ENCODE data around the gene RAB31.
"Not testable (repeated sequence)": the region's sequence is repeated elsewhere in the genome, so short reads cannot be mapped to it uniquely, and the experiment has no call there.

The RAB31 gene, protein sequence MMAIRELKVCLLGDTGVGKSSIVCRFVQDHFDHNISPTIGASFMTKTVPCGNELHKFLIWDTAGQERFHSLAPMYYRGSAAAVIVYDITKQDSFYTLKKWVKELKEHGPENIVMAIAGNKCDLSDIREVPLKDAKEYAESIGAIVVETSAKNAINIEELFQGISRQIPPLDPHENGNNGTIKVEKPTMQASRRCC

DNA sequence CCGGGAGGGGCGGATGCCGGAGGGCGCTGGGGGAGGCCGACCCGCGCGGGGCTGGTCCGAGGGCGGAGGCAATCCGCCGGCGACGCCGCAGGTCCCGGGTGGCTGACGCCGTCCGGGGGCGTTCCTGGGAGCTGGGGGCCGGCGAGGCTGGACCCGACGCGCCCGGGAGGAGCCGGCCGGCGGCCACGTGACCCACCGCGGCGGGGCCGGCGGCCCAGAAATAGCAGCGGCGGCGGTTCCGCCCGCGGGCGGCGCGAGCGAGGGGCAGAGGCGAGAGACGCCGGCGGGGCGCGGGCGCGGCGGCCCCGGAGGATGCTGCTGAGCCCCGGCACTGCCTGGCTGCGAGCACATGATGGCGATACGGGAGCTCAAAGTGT, at the start of gene RAB31:
RAB31 (plus strand) TSS at position 245 of the 377 bp plus-strand sequence; CDS start at position 350, 105 bp downstream.
- DNase-seq (ENCODE audit: low read depth) = no peak

DNA sequence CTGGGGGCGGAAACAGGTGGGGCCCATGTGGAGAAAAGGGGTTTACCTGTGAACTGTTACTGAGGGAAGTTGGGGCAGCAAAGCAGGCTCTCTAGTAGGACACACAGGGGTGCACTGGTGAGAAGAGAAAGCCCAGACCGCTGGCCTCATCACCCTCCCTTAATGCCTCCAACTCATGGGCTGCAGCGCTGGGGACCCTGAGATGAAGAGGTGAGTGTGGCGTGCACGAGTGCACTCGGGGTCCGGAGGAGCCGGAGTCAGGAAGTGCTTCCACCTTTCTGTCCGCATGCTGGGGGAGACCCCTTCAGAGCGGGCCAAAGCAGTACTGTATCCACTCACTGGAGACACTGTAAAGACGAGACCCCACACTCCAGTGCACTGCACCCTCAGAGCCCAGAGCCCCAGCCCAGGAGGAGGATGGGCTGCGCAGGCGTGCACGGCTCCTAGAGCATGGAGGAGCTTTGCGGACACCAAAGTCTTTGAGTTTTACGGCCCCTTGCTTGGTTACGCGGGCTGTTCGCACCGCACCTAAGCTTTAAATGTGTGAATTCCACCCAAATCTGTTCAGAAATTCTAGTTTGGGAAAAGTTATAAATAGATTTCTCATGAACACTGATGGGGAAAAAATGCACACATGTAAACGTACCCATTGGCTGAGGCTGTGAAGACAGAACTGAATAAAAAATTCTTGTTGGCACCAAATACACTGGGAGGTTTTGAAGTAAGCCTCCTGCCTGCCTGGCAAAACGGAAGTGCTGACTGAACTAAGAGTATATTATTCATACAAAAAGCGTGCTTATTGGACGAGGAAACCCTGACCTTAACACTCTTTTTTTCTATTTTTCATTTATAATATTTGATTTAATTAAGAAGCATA, 48.4 kb upstream of the RAB31 start:
- no peak for DNase-seq (ENCODE audit: low read depth)

DNA sequence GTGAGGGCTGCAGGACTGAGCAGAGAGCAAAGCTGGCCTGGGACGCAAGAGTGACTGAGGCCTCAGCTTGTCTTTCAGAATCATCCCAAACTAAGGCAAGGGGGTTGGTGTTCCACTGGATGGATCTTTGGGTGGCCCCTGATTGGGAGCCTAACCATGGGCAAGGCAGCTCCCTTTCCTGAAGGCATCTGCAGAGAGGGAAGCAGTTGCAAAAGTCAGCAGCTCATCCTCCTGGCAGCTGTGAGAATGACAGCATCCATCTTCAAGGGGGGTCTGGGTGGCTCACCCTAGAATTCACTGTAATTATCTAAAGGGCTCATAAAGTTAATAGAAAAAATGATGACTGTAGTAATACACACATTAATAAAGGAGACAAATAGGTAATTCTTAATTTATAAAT, 46.5 kb upstream of the RAB31 start:
- DNase-seq (ENCODE audit: low read depth) = no peak

DNA sequence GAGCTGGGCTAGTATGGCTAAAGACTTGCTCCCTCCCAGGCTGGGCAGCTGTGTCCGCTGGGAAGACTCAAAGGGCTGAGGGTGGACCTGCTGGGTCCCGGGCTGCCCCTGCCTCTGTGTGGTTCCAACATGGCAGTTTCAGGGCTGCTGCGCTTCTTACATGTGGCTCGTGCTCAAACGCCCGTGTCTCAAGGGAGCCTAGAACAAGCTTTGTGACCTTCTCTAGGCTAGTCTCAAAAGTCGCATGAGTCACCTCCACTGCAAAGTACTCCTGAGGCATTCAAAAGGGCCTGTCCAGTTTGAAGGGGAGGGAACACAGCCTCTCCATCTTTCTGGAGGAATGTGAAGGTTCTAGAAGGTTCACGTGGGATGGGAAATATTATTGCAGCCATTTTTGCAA, 44.7 kb upstream of the RAB31 start:
- DNase-seq (ENCODE audit: low read depth) = no peak

DNA sequence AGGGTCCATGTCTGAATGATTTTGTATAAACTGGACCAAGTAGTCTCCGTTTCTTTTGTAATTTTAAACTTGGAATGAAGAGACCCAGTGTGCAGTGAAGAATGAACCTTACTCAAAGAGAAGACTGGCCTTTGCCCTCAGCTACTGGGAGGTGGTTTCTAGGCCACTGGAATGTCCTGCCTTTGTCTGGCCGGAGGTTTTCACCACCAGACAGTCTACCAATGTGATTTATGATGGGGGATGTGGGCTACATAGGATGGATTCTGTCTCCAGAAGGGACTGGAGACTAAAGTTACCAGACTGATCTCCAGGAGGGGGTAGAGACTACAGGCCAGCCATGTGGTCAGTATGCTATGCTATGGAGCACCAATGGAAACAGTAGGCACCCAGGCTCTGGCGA, 42.8 kb upstream of the RAB31 start:
- DNase-seq (ENCODE audit: low read depth) = no peak

DNA sequence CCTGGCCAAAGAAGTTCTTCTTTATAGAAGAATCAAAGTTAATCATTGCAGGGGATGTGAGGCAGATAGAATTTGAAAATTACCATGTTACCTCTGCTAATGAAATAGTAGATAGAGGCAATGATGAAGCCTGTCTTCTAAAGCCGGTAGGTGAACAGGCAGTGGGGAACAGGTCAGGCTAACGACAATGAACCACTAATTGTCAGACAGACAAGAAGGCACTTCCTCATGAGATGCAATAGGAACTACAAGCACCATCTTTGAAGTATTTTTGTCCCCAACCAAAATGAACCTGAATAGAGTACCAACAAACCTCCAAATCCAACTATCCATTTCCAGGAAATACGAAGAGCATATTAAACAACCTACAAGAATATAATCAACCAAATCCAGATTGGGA, 41.6 kb upstream of the RAB31 start:
- DNase-seq (ENCODE audit: low read depth) = no peak

DNA sequence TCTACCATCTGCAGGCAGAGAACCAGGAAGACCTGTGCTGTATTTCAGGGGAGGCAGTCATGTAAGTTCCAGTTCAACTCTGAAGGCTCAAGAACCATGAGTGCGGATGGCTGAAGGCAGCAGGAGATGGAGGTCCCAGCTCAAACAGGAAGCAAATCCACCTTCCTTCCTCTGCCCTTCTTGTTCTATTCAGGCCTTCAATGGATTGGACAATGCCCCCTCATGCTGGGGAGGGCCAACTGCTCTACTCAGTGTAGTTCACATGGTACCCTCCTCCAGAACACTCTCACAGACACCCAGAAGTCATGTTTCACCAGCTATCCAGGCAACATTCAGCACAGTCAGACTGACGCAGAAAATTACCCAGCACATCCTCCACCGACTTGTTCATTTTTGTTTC, 39.1 kb upstream of the RAB31 start:
- DNase-seq (ENCODE audit: low read depth) = no peak

DNA sequence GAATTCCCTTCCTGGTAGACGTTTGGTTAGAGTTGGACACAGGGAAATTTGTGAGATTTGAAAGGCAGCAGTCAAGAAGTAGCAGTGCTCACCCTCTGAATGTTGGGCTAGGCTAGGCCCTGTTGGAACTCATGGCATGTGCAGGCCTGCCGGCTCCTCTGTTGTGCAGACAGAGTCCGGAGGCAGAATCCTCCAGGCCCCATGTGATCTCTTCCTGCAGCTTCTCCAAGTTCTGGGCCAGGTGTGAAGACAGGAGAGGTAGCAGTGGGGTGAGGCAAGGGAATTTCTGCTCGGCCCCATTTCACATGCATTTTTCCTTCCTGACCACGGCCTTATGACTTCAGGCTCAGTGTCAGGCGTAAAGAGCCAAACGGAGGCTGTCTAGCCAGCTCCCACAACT, 36.9 kb upstream of the RAB31 start:
- DNase-seq (ENCODE audit: low read depth) = no peak

DNA sequence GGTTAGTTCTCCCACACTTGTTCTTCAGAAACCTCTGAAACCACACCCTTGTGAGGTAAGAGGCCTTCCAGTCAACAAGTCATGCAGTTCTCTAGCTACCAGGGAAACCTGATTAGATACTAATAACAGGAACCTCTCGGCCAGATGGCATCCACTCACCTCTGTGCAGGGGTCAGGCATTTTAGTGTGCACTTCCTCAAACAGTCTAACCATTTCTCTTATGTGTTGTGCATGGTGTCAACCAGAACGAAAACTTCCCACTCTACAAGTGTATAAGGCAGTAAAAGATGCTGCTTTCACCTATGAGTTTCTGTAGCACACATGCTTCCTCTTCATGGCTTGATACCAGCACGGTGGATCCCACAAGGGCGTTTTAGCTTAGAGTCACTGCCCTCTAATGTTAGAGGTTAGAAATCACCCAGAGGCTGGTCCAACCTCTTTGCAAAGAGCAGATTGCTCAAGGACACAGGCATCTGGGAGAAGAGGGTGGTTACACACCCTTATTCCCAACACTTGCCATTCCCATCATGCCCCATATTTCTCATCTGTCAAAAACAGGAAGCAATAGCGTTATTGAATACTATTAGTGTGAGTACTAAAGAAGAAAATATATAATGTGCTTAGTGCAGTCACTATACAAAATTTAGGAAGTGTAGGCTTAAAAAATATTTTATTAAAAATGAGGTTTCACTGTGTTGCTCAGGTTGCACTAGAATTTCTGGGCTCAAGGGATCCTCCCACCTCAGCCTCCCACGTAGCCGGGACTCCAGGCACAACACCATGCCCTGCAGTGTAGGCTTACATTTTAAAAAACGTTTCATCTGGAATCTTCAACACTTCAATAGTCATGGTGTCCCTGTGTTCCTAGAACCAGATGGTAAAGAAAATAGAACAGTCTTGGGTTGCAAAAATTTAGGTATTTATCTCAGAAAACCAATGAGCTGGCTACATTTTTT, 34.5 kb upstream of the RAB31 start:
- no peak for DNase-seq (ENCODE audit: low read depth)

DNA sequence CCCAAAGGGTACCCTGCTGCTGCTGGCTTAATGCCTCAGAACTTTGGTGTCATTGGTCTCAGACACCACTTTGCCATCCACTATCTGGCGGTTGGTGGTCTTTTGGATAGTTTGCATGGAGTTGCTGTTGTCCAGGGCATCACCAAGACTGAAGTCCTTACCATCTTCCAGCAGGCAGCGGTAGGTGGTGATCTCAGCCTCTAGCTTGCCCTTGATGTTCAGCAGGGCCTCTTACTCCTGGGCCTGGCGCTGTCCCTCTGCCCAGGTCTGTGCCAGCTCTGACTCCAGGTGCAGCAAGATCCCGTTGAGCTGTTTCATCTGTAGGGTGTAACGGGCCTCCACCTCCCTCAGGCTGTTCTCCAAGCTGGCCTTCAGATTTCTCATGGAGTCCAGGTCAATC, 29.9 kb upstream of the RAB31 start:
- not testable (repeated sequence) for DNase-seq (ENCODE audit: low read depth)

DNA sequence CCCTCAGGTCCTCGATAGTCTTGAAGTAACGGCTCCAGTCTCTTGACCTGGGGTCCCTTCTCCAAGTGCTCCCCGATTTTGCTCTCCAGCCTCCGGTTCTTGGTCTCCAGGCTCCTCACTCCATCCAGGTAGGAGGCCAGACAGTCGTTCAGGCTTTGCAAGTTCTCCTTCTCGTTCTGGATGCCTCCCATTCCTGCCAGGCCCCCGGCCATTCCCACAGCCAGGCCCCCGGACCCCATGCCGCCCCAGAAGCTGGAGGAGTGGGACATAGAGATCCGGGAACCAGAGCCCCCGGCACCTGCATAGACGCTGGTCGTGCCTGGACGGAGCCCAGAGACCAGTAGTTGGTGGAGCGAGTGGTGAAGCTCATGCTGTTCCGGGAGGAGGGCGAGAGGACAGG, 29.0 kb upstream of the RAB31 start:
- DNase-seq (ENCODE audit: low read depth) = no peak

DNA sequence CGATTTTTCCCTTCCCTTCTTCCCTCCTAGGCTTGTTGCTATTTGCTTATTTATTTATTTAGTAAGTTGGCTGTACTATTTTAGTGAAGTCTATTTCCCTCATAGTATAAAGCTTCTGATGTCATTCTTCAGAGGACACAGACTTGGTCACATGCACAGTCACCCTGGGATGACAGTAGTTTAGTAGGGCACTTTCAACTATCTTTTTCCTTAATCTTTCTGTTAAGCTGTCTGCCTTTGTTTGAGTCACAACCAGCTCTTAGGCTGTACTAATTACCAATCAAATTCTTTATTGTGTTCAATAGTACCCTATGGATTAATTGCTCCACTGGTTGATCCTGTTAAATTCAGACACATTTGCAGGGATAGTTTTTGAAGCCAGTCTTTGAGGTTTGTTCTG, 26.9 kb upstream of the RAB31 start:
- DNase-seq (ENCODE audit: low read depth) = no peak

DNA sequence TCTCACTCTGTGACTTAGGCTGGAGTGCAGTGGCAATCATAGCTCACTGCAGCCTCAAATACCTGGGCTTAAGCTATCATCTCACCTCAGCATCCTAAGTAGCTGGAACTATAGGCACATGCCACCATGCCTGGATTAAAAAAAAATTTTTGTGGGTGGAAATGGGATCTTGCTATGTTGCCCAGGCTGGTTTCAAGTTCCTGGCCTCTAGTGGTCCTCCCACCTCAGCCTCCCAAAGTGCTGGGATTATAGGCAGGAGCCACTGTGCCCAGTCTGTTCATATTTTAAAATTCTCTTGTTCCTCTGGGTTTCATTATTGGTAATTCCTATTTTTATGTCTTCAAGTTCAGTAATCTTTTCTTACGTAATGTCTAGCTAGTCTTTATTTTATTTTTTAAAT, 25.5 kb upstream of the RAB31 start:
- DNase-seq (ENCODE audit: low read depth) = no peak

DNA sequence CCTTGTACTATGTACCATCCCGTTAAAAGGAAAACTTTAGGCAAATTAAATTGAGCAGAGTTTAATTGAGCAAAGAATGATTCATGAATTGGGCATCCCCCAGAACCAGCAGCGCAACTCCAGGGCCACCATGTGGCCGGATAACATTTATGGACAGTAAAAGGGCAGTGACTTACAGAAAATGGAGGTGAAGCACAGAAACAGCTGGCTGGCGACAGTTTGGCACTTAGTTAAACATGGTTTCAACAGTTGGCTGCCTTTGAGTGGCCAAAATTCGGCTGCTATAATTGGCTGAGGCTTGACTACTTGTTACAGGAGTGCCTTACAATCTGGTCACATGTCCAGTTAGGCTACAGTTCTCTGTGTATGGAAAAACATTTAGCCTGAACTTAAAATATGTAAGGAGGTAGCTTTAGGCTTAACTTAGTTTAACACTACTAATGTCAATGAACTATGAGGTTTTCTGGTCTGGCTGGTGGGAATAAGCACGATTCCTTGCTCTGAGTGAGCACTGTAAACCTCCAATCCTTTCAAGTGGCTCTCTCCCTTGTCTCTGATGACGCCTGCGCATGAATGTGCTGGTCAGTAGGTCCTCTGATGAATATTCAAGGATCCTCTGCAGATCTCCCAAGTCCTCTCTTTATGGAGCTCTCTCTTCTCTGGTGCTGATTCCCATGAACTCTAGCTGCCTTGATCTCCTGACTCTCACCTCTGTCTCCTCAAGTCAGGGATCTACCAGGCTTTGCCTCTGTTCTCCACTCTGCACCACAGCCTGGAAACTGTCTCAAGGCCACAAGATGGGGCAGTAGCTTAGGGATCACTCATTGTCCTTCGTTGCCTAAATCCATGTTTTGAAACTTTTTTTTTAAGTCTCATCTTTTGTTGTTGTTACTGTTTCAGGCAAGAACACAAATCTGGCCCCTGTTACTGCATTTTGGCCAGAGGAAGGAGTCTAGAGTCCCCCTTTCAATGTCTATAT, 24.4 kb upstream of the RAB31 start:
- DNase-seq (ENCODE audit: low read depth) = no peak

DNA sequence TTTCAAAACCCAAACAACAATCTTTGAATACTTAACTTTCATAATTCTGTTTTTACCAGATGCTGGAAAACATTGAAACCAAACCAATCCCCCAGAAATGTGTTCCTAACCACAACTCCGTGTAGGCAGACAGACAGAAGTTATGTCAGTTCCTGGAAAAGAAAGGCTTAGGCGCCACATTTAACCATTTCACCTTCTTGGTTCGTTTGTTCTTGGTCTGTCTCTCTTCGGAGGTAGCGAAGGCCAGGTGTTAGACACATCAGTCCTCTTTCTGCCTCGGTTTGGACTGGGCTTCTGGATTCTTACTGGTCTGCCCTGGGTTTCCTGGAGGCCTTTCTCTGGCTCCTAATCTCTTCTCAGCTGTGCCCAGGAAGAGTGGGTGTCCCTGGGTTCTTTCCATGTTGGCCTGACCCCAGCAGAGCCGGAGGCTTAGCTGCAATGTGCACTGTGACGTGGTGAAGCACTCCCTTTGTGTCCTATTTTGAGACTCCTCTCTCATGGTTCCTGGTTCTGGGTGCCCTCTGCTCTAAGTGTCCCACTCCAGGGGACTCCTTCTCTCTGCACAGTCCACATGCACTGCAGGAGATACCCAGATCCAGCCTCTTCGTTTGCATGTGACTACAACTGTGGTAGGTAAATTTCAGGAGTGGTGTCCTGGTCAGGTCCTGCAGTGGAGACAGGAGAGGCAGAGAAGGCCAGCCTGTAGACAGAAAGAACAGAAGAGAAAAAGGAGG, 23.1 kb upstream of the RAB31 start:
- no peak for DNase-seq (ENCODE audit: low read depth)

DNA sequence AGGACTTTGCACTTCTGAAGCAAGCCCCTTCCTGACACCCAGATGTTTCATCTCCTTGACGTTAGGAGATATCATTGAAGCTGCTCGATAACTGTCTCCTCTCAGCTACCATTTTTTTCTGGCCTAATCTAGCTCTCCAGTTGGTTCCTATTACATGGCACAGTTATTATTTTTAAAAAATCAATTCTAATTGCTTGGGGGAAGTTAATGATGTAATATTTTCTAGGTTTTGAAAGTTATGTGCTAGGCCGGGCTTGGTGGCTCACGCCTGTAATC, 22.5 kb upstream of the RAB31 start:
- no peak for DNase-seq (ENCODE audit: low read depth)

DNA sequence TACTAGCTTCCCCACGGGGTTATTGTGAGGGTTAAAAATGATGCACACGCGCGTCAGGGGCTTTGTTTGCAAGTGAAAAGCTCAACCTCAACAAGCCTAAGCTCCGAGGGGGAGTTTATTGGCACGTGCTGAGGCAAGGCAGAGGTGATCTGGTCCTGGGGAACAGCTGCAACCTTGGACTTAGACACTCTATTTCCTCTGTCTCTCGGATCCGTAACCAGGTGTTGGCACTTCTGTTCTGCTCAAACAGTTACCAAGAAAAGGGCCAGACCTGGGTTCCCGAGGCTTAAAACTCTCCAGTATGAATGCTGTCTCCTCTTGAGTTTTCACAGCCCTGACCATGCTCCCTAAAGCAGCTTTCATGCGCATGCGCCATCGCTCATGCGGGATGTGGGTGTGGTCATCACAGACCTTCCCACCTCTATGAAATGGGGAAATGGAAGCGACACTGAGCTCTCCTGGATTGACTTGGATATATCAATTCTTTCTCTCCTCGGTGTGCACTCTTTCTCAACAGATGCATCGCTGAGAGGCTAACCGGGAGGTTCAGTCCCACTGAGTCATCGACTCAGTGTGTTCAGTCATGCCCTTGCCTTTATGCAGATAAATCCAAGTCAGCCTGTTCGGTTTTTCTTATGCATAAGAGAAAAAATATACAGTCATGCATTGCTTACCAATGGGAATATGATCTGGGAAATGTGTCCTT, 19.9 kb upstream of the RAB31 start:
- no peak for DNase-seq (ENCODE audit: low read depth)

DNA sequence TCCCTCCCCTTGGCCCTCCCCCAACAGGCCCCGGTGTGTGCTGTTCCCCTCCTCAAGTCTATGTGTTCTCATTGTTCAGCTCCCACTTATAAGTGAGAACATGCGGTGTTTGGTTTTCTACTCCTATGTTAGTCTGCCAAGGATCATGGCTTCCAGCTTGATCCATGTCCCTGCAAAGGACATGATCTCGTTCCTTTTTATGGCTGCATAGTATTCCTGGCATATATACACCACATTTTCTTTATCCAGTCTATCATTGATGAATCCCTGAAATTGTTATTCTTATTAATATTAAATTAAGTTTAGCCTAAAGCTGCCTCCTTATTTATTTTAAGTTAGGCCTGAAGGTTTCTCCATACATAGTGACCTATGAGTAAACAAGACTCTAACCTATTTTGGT, 18.8 kb upstream of the RAB31 start:
- no peak for DNase-seq (ENCODE audit: low read depth)

DNA sequence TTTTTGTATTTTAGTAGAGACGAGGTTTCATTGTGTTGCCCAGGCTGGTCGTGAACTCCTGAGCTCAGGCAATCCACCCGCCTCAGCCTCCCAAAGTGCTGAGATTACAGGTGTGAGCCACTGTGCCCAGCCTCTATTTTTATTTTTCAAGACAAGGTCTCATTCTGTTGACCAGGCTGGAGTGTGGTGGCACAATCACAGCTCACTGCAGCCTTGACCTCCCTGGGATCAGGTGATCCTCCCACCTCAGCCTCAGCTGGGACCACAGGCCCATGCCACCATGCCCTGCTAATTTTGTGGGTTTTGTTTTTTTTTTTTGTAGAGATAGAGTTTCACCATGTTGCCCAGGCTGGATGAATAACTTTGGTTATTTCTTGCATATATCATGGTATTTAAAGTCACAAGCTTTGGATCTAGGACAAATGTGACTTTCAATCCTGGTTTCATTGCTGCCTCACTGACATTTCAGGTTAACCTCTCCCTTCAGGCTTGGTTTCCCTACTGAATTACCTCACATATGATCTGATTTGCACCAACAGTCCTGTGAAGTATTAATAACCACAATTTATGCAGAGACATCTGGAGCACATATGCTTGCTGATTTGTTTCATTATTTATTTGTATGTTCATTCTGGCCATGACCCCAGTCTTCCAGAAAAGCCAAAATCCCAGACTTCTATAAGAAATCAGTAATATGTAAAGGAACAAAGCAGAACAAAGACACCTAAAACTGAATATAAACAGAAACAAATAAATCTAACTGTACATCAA, 17.5 kb upstream of the RAB31 start:
- no peak for DNase-seq (ENCODE audit: low read depth)

DNA sequence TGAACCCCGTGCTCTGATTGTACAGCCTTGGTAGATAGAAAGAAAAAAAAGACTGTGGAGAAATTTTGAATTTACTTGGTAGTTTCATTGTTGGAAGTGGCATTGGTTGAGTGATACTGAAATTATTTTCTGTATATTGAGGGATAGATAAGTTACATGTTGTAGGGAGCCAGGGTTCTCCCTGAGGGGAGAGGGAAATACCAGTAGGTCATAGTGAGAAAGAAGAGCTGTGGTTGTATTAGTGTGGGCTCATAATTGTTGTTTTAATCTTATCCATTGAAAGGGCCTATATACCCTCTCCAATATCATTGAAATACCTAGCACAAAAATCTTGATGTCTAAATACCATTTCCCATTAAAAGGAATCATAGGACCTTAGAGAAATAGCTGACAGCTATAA, 16.9 kb upstream of the RAB31 start:
- DNase-seq (ENCODE audit: low read depth) = no peak

All from stimulated activated CD4-positive, alpha-beta T cell treated with anti-CD3 and anti-CD28 coated beads, Interleukin-2, amount 100 ng/mL, for 4 hours (primary cell).